Measurements from ENCODE around the gene NUP43.

GRCh38 chr6:149696901-149697300 is 49.4 kb downstream of the NUP43 start:
- TF ChIP-seq CTCF (IDR thresholded peaks at IDR 0.05; ENCODE audit: low read depth, low read length) (no peak), EZH2phosphoT487 (IDR thresholded peaks at IDR 0.05; ENCODE audit: low read depth) (no peak)

Data from OCI-LY3 (cell line).